ENCODE results near the gene OPCML.

Gene OPCML

DNA sequence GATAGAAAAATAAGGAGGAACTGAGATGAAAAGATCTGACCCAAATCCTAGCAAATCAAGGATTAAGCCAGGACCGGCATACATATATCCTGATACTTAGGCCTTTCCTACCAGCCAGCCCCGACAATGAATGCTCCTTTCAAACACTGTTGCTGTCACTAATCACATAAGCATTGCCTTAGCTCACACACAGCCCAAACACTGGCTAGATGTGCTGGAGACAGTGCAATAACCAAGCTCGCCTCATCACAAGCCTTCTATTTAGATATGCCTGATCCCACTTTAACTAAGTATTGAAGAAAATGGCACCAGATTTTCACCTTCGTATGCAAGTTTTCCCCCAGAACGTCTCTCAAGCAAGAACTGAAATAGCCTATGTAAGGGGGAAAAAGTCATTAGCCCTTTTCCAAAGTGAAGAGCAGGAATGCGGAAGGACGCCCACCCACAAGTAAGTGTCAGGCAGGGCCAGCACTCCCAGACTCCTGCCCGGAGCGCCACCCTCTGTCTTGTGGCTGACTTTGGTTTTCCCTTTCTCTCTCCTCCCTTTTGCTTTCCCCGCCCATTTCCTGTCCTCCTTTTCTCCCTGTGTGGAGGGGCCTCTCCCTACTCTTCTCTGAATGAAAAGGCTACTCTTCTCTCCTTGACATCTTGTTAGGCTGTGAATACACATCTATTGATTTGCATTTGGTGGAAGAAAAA, 8.9 kb upstream of the OPCML start:
- no peak for DNase-seq

DNA sequence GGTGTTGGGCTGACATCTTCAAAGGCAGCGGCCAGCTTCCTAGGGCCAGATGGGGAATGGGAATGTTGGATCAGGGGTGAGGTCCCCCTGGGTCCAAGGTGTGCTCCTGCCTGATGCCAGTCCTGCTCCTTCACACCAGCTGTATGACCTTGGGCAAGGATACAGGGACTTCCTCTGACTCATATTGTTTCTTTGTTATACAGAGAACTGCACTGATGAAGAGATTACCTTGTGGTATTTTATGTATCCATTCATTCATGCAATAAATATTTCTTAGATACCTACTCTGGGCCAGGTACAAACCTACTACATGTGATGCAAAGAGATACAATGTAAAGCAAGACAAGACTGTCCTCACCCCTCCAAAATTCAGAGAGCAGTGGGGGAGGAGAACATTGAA, 3.9 kb upstream of the OPCML start:
- DNase-seq = no peak

- DNase-seq = no peak
These were observed 904 bp upstream of the OPCML start for GRCh38 chr11:133533205-133533604.

DNA sequence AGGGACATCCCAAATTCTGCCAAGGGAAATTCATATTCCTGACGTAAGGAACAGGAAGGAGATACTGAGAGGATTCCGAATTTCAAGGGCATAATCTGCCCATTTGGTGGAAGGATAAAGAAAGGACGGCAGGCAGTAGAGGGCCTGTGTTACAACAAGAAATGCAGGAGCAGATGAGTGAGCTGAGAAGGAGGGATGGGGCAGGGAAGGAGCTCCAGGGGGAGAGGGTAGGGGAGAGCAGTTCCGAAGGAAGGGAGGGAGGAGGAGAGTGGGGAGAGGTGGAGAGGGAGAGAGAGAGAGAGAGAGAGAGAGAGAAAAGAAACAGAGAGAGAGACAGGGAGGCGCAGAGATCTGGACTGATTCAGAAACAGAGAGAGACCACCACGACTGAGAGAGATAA, 843 bp downstream of the OPCML start:
- no peak for DNase-seq

DNA sequence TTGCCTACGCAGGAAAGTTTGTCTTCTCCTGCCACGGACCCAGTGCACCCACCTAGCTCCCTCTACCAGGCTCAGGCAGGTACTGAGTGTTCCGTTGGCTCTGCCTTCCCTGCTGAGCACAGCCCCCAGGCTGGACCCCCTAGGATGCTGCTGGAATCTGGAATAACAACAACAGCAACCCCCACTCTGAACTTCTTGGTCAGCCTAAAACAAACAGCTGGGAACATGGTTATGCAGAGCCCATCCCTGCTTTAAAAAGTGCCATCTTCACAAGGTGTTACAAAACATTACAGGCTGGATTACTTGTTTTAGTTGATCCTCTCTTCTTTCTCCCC, 1.8 kb downstream of the OPCML start:
- no peak for DNase-seq

DNA sequence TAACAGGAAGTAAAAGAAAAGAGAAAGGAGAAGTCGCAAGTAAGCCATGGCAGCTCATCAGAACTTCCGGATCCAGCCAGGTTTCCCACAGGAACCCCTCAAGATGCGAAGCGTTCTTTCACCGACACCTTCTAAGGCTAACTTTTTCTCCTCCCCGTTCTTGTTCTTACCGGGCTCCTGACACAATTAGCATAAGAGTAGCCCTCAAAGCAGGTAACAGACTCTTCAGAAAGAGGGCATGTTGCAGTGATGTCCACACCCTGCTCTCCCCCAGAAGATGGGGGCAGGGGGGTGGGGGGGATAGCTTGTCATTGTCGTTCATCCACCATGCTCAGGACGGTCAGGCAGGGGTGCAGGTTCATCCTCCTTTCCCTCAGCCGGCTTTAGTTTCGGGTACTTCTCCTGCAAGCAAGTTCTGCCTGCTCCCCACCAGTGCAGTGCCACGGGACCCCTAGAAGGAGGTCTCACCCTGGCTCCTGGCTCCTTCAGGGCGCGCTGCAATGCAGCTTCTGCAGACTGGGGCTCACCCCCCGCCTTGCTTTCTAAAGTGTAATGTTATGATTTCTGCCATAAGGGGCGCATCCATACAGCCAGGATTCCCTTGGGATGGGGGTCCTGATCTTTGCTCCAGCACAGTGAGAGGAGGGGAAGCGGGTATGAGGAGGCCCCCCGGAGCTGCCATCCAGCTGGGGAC, 2.3 kb downstream of the OPCML start:
- DNase-seq = no peak

GRCh38 chr11:133526790-133527189, 5.5 kb downstream of the OPCML start:
- no peak for DNase-seq

- DNase-seq = no peak
These were observed 6.3 kb downstream of the OPCML start for GRCh38 chr11:133525976-133526375.

DNA sequence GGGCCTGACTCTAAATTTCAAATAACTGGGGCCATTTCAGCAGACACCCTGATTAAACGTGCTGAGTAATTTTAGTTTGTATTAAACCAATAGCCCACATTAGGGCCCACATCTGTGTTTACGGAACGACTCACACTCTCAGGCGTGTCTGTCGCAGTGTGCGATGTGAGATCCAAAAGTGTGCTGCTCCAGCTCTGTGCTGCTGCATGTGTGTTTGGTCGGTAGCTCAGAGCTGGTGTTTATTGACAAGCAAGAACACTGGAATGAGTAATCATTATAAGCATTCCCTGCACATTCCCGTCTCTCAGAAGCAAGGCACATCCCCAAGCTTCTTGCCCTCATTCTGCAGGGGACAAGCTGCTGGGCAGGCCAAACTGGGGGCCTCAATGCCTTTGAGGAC, 7.8 kb downstream of the OPCML start:
- peak; percentile 35 for DNase-seq

GRCh38 chr11:133522344-133522743, 10.0 kb downstream of the OPCML start:
- DNase-seq = no peak

DNA sequence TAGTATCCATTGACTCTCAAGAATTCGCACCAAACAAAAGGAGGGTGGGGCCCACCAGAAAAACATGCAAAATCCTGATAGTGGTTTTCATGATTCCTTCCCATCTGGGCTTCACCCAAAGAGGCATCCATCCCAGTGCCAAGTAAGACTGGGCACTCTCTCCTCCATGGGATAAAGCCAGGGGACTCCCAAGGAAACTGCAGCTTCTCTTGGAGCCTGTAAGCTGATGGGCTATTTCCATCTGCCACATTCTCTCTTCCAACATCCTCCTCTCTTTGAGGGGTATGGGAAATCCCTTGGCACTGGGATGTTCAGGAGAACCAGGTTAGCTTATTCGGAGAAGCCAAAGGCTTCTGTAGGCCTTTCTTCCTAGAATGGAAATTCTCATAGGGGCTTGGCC, 10.8 kb downstream of the OPCML start:
- DNase-seq = no peak

DNA sequence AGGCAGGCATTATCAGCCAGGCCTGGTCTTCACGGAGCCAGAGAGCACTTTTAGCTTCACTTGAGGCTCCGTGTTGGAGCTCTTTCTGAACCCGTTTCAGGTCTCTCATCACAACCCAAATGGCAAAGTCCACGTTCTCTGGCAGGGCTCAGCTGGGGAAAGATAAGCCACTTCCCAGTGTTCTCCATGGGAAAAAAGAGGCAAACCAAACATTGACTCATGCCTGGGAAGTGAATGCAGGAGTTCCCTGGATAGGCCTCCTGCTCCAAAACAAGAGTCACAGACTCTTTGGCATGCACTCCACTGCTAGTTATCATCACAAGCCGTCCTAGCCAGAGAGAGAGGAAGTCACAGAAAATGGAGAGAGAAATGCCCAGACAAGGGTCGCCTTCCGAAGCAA, 11.6 kb downstream of the OPCML start:
- DNase-seq = peak; percentile 37

DNA sequence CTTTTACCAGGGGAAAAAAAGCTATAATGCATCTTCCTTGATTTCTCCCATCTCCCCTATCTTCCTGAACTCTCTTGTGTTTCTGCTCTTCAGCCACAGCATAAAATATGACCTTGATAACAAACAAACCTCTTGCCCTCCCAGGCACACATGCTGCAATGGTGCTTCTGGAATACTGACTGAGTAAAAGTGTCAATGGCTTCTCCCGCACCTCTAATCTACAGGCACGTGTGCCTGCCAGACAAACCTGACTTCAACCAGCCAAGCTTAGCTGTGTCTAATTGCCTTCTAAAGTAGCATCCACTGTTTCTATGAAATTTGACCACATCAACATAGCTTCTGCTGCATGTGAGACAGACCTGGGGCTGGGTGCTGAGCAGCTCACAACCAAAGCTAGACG, 12.7 kb downstream of the OPCML start:
- DNase-seq = no peak

DNA sequence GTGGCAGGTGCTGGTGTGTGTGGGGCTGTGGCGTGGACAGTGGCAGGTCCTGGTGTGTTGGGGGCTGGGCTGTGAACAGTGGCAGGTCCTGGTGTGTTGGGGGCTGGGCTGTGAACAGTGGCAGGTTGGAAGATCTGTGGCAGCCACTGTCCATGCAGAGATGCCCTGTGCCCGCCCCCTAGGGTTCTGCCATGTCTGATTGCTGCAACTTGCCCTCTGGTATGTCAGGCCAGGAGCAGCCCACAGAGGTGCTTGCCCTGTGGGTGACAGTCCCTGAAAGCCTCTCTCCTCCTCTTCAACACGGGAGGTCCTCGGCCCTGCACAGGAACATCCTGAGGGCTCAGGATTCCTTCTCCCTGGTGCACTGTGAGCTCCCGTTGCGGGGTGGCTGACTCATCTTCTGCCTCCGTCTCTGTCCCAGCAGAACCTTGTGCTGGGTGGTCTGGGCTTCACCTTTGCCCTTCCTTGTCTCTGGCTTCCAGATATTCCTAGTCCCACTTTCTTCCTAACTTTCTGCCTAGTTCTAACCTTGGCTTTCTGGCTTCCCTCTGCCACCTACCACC, 13.5 kb downstream of the OPCML start:
- DNase-seq = no peak

DNA sequence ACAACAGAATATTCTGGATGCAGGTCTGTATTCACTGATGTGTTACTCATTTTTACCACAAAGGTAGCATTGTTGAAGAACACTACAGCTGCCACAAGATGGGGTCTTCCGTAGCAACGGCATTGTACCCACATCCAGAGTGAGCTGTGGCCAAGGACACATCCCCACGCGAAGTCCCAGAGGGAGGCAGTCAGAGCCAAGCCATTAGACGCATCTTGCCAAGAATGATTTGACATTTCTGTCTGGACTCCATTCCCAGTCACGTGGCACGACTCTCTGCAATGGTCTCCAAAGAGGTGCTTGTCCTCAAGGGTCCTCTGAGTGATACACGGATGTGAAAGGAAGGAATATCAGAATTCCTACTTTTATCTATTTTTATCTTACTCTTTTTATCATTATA, 15.5 kb downstream of the OPCML start:
- no peak for DNase-seq

DNA sequence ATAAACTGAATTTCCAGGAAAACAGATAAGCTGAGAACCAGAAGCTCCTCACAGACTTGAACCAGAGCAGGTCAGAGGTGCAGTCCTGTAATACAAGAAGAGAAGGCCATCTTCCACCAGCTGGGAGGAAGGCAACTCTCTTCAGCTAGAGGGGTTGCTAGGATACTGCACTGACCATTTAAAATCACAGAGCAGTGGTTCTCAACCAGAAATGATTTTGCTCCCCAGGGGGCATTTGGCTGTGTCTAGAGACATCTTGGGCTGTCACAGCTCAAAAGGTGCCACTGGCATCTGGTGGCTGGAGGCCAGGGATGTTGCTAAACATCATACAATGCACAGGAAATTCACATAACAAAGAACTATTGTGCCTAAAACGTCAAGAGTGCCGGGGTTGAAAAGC, 17.2 kb downstream of the OPCML start:
- DNase-seq = no peak

- no peak for DNase-seq
These were observed 22.2 kb downstream of the OPCML start for GRCh38 chr11:133509924-133510697.

GRCh38 chr11:133508468-133508867, 23.8 kb downstream of the OPCML start:
- no peak for DNase-seq

DNA sequence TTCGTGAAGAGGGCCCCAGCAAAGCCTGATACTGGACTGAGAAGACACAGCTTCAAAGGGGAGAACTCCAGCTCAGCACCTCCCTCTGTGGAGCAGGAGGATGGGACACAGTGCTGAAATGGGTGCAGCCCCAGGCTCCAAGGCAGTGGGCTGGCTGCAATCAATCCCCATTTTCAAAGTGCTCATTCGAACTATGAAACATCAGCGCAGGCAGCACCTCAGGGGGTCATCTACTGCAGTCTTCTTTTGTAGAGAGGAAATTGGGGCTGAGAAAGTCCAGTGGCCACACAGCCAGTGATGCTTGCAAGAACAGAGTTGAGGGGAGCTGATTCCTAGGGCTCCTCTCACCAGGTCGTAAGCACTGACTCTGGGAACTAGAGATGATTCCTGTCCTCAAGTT, 25.1 kb downstream of the OPCML start:
- no peak for DNase-seq

GRCh38 chr11:133506551-133507094, 25.7 kb downstream of the OPCML start:
- DNase-seq = no peak

GRCh38 chr11:133506023-133506422, 26.3 kb downstream of the OPCML start:
- no peak for DNase-seq

- DNase-seq = no peak
These were observed 27.4 kb downstream of the OPCML start for GRCh38 chr11:133504906-133505305.

GRCh38 chr11:133503776-133504175, 28.5 kb downstream of the OPCML start:
- no peak for DNase-seq

Measured in fibroblast of skin of back (primary cell).